Measurements from ENCODE around the gene NOP14. TPM values are rescaled to one million over a fixed set of nuclear protein-coding genes. Genes with fewer than 3 reads are reported as not detected.
"Not testable (repeated sequence)": the region's sequence is repeated elsewhere in the genome, so short reads cannot be mapped to it uniquely, and the experiment has no call there.

NOP14 gene
- total and polyA plus RNA-seq, 4 donors = 13.3 to 25.4 (median 19.7) TPM

- no peaks in the 10 kb centered on the region for H3K27me3 ChIP-seq (ENCODE audit: control insufficient read depth in 3 of 3, insufficient read depth in 3 of 3, low read length in 2 of 3)
- no peak for ATAC-seq (ENCODE audit: insufficient read depth, low FRiP score)
- WGBS, 2 donors = 80 to 84% methylated on average over 8 of the region's 8 CpGs
- H3K9ac ChIP-seq (ENCODE audit: insufficient read depth in 1 of 2, low read length in 2 of 2) = peak overlapping the region; percentile 8 to 11
- no peak for TF ChIP-seq CTCF (IDR thresholded peaks at IDR 0.05; ENCODE audit: control extremely low read depth, extremely low read depth)
- DNase-seq = peak in 1 of 3 donors; percentile 22
- H3K27ac ChIP-seq (ENCODE audit: low read depth in 1 of 2, low read length in 1 of 2) = no peak overlapping the region
- peaks cover 10 to 48% (median 25%) of the 10 kb centered on the region in 4 donors for H3K36me3 ChIP-seq (ENCODE audit: control insufficient read depth in 4 of 4, insufficient read depth in 4 of 4, low read length in 4 of 4)
- H3K9me3 ChIP-seq (ENCODE audit: control insufficient read depth in 4 of 4, insufficient read depth in 3 of 4, low read length in 3 of 4) = no peaks in the 10 kb centered on the region
- no peak overlapping the region for H3K4me3 ChIP-seq
- H3K4me1 ChIP-seq (ENCODE audit: control insufficient read depth in 5 of 5, insufficient read depth in 5 of 5, low read length in 5 of 5) = peaks cover 0 to 17% (median 0%) of the 10 kb centered on the region in 5 donors
Measured at GRCh38 chr4:2924286-2924685, 38.9 kb downstream of the NOP14 start.

DNA sequence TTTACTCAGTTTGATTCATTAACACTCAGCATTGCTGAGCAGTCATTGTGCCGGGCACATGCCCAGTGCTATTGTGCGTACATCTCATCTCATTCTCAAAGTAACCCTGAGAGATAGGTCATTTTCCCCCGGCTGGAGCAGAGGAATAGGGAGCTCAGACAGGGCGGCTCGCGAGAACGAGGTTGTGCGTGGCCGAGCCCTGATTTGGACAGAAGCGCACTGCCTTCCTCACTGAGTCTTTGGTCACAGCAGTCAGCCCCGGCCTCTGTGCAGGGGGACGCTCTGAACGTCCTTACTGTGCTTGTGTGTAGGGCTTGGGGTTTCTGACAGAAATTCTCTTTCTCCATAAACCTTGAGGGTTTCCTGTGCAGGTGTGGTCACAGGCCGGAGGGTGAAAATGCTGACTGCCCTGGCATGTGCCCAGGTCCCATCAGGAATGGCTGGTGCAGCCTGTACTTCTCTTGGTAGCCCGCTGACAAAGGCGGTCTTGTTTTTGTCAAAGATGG is 39.5 kb downstream of the NOP14 start:
- Histone ChIP-seq H3K4me1 (ENCODE audit: control insufficient read depth in 5 of 5, insufficient read depth in 5 of 5, low read length in 5 of 5) (peaks cover 0 to 12% (median 0%) of the 10 kb centered on the region in 5 donors), H3K27me3 (ENCODE audit: control insufficient read depth in 3 of 3, insufficient read depth in 3 of 3, low read length in 2 of 3) (no peaks in the 10 kb centered on the region), H3K27ac (ENCODE audit: low read depth in 1 of 2, low read length in 1 of 2) (no peak overlapping the region), H3K9ac (ENCODE audit: insufficient read depth in 1 of 2, low read length in 2 of 2) (no peak overlapping the region), H3K9me3 (ENCODE audit: control insufficient read depth in 4 of 4, insufficient read depth in 3 of 4, low read length in 3 of 4) (no peaks in the 10 kb centered on the region), H3K4me3 (no peak overlapping the region), H3K36me3 (ENCODE audit: control insufficient read depth in 4 of 4, insufficient read depth in 4 of 4, low read length in 4 of 4) (peaks cover 7 to 44% (median 24%) of the 10 kb centered on the region in 4 donors)
- ATAC-seq (ENCODE audit: insufficient read depth, low FRiP score) (no peak), DNase-seq (peak in 1 of 3 donors; percentile 14)
- 84 to 87% methylated on average over 16 of the region's 16 CpGs for WGBS, 2 donors
- no peak for TF ChIP-seq CTCF (IDR thresholded peaks at IDR 0.05; ENCODE audit: control extremely low read depth, extremely low read depth)

DNA sequence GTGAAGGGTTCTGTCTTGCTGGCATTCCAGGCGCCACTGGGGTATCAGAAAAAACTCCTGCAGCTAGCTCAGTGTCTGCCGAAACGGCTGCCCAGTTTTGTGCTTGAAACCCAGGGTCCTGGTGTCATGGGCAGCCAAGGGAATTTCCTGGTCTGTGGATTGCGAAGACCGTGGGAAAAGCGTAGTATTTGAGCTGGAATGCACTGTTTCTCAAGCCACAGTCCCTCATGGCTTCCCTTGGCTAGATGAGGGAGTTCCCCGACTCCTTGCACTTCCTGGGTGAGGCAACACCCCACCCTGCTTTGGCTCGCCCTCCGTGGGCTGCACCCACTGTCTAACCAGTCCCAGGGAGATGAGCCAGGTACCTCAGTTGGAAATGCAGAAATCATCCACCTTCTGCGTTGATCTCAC is 40.1 kb downstream of the NOP14 start:
- no peak for DNase-seq
- WGBS, 2 donors = 58 to 64% methylated on average over 10 of the region's 10 CpGs
- Histone ChIP-seq H3K9me3 (ENCODE audit: control insufficient read depth in 4 of 4, insufficient read depth in 3 of 4, low read length in 3 of 4) (no peaks in the 10 kb centered on the region), H3K27me3 (ENCODE audit: control insufficient read depth in 3 of 3, insufficient read depth in 3 of 3, low read length in 2 of 3) (no peaks in the 10 kb centered on the region), H3K4me1 (ENCODE audit: control insufficient read depth in 5 of 5, insufficient read depth in 5 of 5, low read length in 5 of 5) (peaks cover 0 to 12% (median 0%) of the 10 kb centered on the region in 5 donors), H3K36me3 (ENCODE audit: control insufficient read depth in 4 of 4, insufficient read depth in 4 of 4, low read length in 4 of 4) (peaks cover 5 to 38% (median 24%) of the 10 kb centered on the region in 4 donors), H3K9ac (ENCODE audit: insufficient read depth in 1 of 2, low read length in 2 of 2) (no peak overlapping the region), H3K27ac (ENCODE audit: low read depth in 1 of 2, low read length in 1 of 2) (no peak overlapping the region), H3K4me3 (no peak overlapping the region)
- ATAC-seq (ENCODE audit: insufficient read depth, low FRiP score) = no peak
- no peak for TF ChIP-seq CTCF (IDR thresholded peaks at IDR 0.05; ENCODE audit: control extremely low read depth, extremely low read depth)

- not testable (repeated sequence) for H3K9me3 ChIP-seq (ENCODE audit: control insufficient read depth in 4 of 4, insufficient read depth in 3 of 4, low read length in 3 of 4); DNase-seq; ATAC-seq (ENCODE audit: insufficient read depth, low FRiP score); H3K27ac ChIP-seq (ENCODE audit: low read depth in 1 of 2, low read length in 1 of 2); H3K27me3 ChIP-seq (ENCODE audit: control insufficient read depth in 3 of 3, insufficient read depth in 3 of 3, low read length in 2 of 3); H3K9ac ChIP-seq (ENCODE audit: insufficient read depth in 1 of 2, low read length in 2 of 2); H3K4me3 ChIP-seq
- WGBS, 2 donors = 41 to 54% methylated on average over 7 of the region's 7 CpGs
- peaks cover 5 to 33% (median 23%) of the 10 kb centered on the region in 4 donors for H3K36me3 ChIP-seq (ENCODE audit: control insufficient read depth in 4 of 4, insufficient read depth in 4 of 4, low read length in 4 of 4)
- peaks cover 0 to 12% (median 0%) of the 10 kb centered on the region in 5 donors for H3K4me1 ChIP-seq (ENCODE audit: control insufficient read depth in 5 of 5, insufficient read depth in 5 of 5, low read length in 5 of 5)
Measured at GRCh38 chr4:2922453-2923101, 40.6 kb downstream of the NOP14 start.

- H3K9ac ChIP-seq (ENCODE audit: insufficient read depth in 1 of 2, low read length in 2 of 2); H3K4me3 ChIP-seq; DNase-seq; H3K27ac ChIP-seq (ENCODE audit: low read depth in 1 of 2, low read length in 1 of 2); ATAC-seq (ENCODE audit: insufficient read depth, low FRiP score); H3K27me3 ChIP-seq (ENCODE audit: control insufficient read depth in 3 of 3, insufficient read depth in 3 of 3, low read length in 2 of 3); H3K9me3 ChIP-seq (ENCODE audit: control insufficient read depth in 4 of 4, insufficient read depth in 3 of 4, low read length in 3 of 4); H3K4me1 ChIP-seq (ENCODE audit: control insufficient read depth in 5 of 5, insufficient read depth in 5 of 5, low read length in 5 of 5): not testable (repeated sequence)
- peaks cover 16 to 27% (median 16%) of the 10 kb centered on the region in 4 donors for H3K36me3 ChIP-seq (ENCODE audit: control insufficient read depth in 4 of 4, insufficient read depth in 4 of 4, low read length in 4 of 4)
- 92 to 93% methylated on average over 8 of the region's 8 CpGs for WGBS, 2 donors
Measured at GRCh38 chr4:2918714-2919113, 44.5 kb downstream of the NOP14 start.

- 82 to 83% methylated on average over 2 of the region's 2 CpGs for WGBS, 2 donors
- not testable (repeated sequence) for H3K27ac ChIP-seq (ENCODE audit: low read depth in 1 of 2, low read length in 1 of 2); DNase-seq
Measured at GRCh38 chr4:2918300-2918699, 44.9 kb downstream of the NOP14 start.

More at GRCh38 chr4:2918300-2918699, 44.9 kb downstream of the NOP14 start:
- not testable (repeated sequence) for H3K27me3 ChIP-seq (ENCODE audit: control insufficient read depth in 3 of 3, insufficient read depth in 3 of 3, low read length in 2 of 3); H3K4me3 ChIP-seq; H3K9ac ChIP-seq (ENCODE audit: insufficient read depth in 1 of 2, low read length in 2 of 2); H3K9me3 ChIP-seq (ENCODE audit: control insufficient read depth in 4 of 4, insufficient read depth in 3 of 4, low read length in 3 of 4); ATAC-seq (ENCODE audit: insufficient read depth, low FRiP score)
- peaks cover 16 to 27% (median 19%) of the 10 kb centered on the region in 4 donors for H3K36me3 ChIP-seq (ENCODE audit: control insufficient read depth in 4 of 4, insufficient read depth in 4 of 4, low read length in 4 of 4)
- peaks cover 0 to 11% (median 0%) of the 10 kb centered on the region in 5 donors for H3K4me1 ChIP-seq (ENCODE audit: control insufficient read depth in 5 of 5, insufficient read depth in 5 of 5, low read length in 5 of 5)
